OCI-LY7 (cell line): ENCODE measurements around the gene OR4C3.

Experiments
- CTCF ChIP-seq: fragments of 200-600 bp; sonication (generic); conservative IDR thresholded peaks from 2 replicates; pipeline ENCODE4 v1.5.1; 2014; ENCODE audit warnings: mild to moderate bottlenecking, antibody characterized with exemption, low read length, moderate library complexity, mixed read lengths
- EZH2phosphoT487 ChIP-seq: fragments of 200-600 bp; sonication (generic); IDR thresholded peaks from 2 replicates; pipeline ENCODE4 v1.6.1; 2018; ENCODE audit warnings: low read depth, borderline replicate concordance, mild to moderate bottlenecking, mixed run types, antibody characterized with exemption, low read length, moderate library complexity, mixed read lengths

DNA sequence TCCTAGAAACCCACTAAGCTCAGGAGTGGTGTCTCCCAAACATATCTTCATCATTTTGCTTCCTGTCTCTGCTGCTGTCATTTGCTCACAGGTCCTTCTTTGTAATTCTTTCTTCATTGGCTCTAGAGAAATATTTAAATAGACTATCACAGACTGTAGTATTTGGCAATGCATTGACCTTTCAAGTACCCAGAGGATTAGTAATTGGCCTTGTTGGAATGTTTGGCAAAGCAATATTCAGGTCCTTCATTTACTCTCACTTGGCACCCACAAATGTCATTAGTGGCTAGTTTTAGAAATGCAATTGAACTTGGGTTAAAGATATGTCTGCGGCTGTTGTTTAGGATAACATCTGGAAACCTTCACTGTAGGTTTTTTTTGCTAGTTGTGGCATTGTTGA is 30.0 kb downstream of the OR4C3 start:
- TF ChIP-seq CTCF (no peak), EZH2phosphoT487 (no peak)
